ENCODE measurements around the gene CNBD2.
"Not testable (repeated sequence)": the region's sequence is repeated elsewhere in the genome, so short reads cannot be mapped to it uniquely, and the experiment has no call there.

CNBD2 gene

DNA sequence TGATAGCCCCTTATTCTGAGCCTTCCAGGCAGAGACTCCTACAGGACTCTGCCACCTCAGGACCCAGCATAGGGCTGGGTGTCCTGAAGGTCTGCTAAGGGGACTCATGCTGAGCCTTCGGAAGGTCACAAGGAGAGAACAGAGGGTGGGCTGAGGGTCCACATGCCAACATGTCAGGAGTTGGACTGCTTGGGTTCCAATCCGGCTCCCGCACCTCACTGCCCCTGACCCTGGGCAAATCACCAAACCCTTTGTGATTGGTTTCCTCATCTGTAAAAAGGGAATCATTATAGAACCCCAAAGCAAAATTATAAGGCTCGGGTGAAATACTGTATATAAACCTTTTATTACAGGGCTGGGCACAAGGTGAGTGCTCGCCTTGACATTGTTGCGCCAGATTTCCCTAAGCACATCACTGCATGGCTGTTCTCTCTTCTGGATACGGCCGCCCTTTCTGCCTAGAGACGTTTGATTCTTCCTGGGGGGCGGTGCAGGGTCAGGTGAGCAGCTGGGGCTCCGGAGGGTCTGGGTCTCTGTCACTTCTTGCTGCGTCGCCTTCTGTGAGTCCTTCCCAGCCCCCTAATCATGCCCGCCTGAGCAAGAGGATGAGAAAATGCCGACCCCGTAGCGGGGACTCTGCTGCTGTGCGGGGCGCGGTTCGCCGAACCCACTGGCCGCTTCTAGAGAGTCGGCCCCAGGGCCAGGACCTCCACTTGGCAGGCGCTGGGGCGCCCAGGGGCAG, 95.7 kb downstream of the CNBD2 start:
- no peak for DNase-seq (ENCODE audit: low spot score)

DNA sequence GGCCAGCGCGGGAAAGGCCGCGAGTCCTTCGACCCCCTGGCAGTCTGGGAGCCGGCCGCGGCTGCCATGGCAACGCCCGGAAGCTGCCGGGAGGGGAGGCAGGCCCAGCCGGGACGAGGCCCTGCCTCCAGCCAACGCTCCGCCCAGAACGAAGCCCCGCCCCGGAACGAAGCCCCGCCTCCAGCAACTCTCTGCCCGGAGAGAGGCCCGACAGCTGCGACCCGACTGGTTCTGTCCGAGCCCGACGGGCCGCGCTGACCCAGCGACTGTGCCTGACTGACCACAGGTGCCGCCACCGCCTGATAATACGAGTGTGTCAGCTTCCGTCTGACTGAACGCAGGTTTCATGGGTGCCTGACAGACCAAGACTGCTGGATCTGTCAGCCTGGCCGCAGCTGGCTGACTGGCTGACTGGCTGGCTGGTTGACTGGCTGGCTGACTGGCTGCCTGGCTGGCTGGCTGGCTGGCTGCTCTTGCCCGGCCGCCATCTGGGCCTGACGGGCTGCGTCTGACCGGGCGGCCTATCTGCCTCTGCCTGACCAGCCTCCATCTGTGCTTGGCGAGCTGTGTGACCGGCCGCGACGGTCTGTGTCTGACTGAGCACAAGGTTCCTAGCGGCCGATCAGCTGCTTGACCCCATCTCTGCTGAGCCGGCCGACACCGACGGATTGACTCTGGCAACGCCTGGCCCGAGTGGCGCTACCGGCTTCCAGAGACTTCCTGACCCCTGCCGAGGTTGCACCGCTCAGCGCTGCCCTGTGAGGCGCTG, 96.5 kb downstream of the CNBD2 start:
- DNase-seq (ENCODE audit: low spot score): peak; percentile 99

DNA sequence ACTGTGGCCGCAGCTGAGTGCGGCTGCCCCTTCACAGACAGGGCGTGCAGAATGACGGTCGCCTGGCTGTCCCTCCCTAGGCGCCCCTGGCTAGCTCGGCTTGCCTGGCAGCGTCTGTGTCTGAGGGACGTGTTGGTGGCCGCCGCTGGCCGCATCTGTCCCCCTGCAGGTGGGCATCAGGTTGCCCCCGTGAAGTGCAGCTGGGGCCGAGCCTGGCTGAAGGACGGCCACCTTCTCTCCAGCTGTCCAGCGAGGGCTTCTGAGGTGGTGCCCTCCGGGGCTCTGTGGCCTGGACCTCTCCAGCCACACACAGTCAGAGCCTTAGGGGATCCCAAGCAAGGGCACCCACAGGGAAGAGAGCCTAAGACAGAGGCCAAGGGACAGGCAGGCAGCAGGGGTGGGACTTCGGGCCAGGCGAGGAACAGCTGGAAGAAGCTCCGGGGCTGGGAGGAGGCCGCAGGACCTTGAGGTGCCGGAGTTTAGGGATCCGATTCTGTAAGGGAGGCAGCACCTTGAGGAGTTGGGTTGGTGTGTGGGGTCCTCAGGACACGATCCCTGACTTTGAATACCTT, 97.1 kb downstream of the CNBD2 start:
- no peak for DNase-seq (ENCODE audit: low spot score)

DNA sequence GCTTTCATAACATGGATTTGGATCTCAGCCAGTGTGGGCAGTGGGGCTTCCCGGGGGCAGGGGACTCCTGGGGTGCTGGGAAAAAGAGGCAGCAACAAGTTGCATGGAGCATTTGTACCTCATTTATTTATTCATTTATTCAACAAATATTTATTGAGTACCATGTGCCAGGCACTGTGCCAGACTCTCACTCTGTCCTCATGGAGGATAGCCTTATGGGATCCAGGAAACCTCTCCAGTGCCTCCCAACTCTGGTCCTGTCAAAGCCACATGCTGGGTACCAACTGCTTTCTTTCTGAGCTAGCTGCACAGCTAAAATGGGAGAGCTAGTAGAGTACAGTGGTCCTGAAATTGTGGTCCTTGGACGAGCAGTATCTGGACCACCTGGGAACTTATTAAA, 98.4 kb downstream of the CNBD2 start:
- no peak for DNase-seq (ENCODE audit: low spot score)

DNA sequence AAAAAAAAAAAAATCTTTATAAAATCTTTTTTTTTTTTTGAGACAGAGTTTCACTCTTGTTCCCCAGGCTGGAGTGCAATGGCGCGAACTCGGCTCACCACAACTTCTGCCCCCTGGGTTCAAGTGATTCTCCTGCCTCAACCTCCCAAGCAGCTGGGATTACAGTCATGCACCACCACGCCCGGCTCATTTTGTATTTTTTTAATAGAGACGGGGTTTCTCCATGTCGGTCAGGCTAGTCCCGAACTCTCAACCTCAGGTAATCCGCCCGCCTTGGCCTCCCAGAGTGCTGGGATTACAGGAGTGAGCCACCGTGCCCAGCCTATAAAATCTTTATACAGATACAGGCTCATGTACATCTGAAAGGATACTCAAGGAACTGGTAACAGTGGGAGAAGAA, 100.1 kb downstream of the CNBD2 start:
- DNase-seq (ENCODE audit: low spot score): not testable (repeated sequence)

DNA sequence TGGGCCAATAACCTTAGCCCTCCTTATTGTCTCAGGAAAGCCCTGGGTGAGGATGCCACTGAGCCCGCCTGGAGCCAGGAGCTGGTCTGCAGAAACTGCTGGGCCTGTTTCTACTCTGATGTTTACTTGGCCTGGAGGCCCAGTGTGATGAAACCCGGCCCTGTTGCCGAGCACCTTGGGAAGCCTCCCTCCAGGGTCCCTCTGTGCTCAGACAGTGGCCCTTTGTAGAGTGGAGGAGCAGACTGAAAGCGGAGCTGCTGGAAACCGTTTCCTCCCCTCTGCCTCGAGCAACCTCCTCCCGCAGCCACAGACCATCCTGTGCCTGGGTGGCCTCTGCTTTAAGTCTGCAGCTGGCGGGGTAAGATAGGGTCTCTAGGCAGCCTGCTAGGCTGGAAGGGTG, 102.1 kb downstream of the CNBD2 start:
- DNase-seq (ENCODE audit: low spot score): no peak

DNA sequence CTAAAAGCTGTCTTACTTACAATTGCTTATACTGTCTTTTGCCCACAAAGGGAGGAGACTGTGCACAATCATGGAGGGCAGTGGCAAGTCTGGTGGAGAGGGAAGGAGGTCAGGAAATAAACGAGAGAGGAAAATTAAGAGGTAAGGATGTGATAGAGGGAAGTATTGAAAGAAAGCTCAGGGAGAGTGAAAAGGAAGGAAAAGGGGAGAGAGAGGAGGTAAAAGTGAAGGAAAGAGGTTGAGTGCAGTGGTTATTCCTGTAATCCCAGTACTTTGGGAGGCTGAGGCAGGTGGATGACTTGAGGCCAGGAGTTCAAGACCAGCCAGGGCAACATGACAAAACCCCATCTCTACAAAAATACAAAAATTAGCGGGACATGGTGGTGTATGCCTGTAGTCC, 103.5 kb downstream of the CNBD2 start:
- DNase-seq (ENCODE audit: low spot score): no peak

DNA sequence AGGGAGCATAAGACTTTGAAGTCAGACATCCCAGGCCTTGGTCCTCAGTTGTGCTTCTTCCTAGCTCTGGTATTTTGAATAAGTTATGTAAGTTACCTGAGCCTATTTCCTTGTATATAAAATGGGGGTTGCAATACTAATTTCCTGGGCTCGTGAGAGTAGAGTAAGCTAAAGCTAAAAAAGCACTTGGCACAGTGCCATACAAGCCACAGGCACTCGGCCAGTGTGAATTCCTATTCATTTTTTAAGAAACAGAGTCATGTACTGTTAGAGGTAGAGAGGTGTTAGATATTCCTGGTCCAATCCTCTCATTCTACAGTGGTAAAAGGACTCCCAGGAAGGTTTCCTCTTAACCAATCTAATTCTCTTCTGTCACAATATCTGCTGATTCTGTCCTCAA, 106.6 kb downstream of the CNBD2 start:
- no peak for DNase-seq (ENCODE audit: low spot score)

DNA sequence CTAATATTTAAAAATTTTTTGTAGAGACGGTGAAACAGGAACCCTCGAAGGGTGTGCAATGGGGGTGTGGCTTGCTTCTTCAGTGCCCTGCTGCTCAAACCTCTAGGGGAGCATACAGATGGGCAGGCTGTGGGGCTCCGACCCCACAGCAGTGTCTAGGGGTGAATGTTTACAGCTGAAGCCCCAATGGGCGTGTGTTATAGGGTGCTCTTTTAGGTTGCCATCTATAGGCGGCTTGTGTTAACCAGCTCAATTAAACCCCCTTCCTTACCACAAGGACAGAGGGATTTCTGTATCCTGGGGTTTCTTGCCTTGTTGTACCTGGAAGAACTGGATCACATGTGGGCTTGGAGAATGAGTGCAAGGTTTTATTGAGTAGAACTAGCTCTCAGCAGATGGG, 109.4 kb downstream of the CNBD2 start:
- not testable (repeated sequence) for DNase-seq (ENCODE audit: low spot score)

DNA sequence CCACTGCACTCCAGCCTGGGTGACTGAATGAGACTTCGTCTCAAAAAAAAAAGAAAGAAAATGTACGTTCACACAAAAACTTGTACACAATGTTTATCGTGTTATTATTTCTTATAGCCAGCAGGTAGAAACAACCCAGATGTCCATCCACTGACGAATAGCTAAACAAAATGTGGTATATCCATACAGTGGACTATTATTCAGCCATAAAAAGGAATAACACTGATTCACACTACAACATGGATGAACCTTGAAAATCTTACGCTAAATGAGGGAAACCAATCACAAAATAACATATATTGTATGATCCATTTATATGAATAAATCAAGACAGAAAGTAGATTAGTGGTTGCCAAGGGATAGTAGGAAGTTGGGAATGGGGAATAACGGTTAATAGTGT, 111.1 kb downstream of the CNBD2 start:
- DNase-seq (ENCODE audit: low spot score): no peak

DNA sequence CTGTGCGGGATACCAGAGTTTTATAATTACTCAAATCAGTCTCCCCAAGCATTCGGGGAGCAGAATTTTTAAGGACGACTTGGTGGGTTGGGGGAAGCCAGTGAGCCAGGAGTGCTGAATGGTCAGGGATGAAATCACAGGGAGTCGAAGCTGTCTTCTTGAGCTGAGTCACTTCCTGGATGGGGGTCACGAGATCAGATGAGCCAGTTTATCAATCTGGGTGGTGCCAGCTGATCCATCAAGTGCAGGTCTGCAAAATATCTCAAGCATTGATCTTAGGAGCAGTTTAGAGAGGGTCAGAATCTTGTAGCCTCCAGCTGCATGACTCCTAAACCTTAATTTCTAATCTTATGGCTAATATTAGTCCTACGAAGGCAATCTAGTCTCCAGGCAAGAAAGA, 111.6 kb downstream of the CNBD2 start:
- DNase-seq (ENCODE audit: low spot score): not testable (repeated sequence)
